ENCODE results near the gene PPARG. TPM values are rescaled to one million over a fixed set of nuclear protein-coding genes. Genes with fewer than 3 reads are reported as not detected.

The PPARG gene
- total and polyA plus RNA-seq, 4 donors, result 5.2 to 15.7 (median 7.0) TPM

GRCh38 chr3:12476238-12476897 is 187.5 kb downstream of the PPARG start:
- 63% methylated on average over 5 of the region's 5 CpGs for WGBS
- Histone ChIP-seq H3K36me3 (ENCODE audit: control insufficient read depth in 4 of 4, insufficient read depth in 3 of 4, low read depth in 1 of 4, low read length in 3 of 4) (no peaks in the 10 kb centered on the region), H3K9ac (ENCODE audit: low read depth in 1 of 2, low read length in 2 of 2) (no peak overlapping the region), H3K27ac (ENCODE audit: low read depth in 1 of 2, low read length in 2 of 2) (peak overlapping the region in 1 of 2 donors; percentile 10), H3K4me3 (ENCODE audit: low read depth in 1 of 3, low read length in 3 of 3) (no peak overlapping the region), H3K9me3 (ENCODE audit: control insufficient read depth in 4 of 4, low read length in 3 of 4) (no peaks in the 10 kb centered on the region), H3K4me1 (ENCODE audit: control insufficient read depth in 4 of 4, insufficient read depth in 4 of 4, low read length in 3 of 4) (peaks cover 2 to 13% (median 6%) of the 10 kb centered on the region in 4 donors), H3K27me3 (ENCODE audit: control insufficient read depth in 4 of 4, insufficient read depth in 4 of 4, low read length in 3 of 4) (no peaks in the 10 kb centered on the region)
- TF ChIP-seq CTCF (IDR thresholded peaks at IDR 0.05; ENCODE audit: low read depth, low read length, missing input control), result no peak
- peak in 1 of 2 donors; percentile 37 for TF ChIP-seq RAD21 (IDR thresholded peaks at IDR 0.05)
- no peak for DNase-seq (ENCODE audit: low spot score)

- Histone ChIP-seq H3K27ac (ENCODE audit: low read depth in 1 of 2, low read length in 2 of 2) (no peak overlapping the region), H3K9me3 (ENCODE audit: control insufficient read depth in 4 of 4, low read length in 3 of 4) (no peaks in the 10 kb centered on the region), H3K36me3 (ENCODE audit: control insufficient read depth in 4 of 4, insufficient read depth in 3 of 4, low read depth in 1 of 4, low read length in 3 of 4) (no peaks in the 10 kb centered on the region), H3K4me1 (ENCODE audit: control insufficient read depth in 4 of 4, insufficient read depth in 4 of 4, low read length in 3 of 4) (peaks cover 2 to 13% (median 6%) of the 10 kb centered on the region in 4 donors), H3K4me3 (ENCODE audit: low read depth in 1 of 3, low read length in 3 of 3) (no peak overlapping the region), H3K9ac (ENCODE audit: low read depth in 1 of 2, low read length in 2 of 2) (no peak overlapping the region), H3K27me3 (ENCODE audit: control insufficient read depth in 4 of 4, insufficient read depth in 4 of 4, low read length in 3 of 4) (no peaks in the 10 kb centered on the region)
- 87% methylated on average over 5 of the region's 5 CpGs for WGBS
- no peak for DNase-seq (ENCODE audit: low spot score)
- TF ChIP-seq REST (IDR thresholded peaks at IDR 0.05) (no peak), CTCF (IDR thresholded peaks at IDR 0.05; ENCODE audit: low read depth, low read length, missing input control) (no peak), TAF1 (conservative IDR thresholded peaks at IDR 0.05) (no peak), SP1 (IDR thresholded peaks at IDR 0.05) (no peak), ATF3 (IDR thresholded peaks at IDR 0.05) (no peak), FOXA1 (IDR thresholded peaks at IDR 0.05) (no peak), JUND (IDR thresholded peaks at IDR 0.05) (no peak), FOXA2 (IDR thresholded peaks at IDR 0.05) (no peak), GABPA (IDR thresholded peaks at IDR 0.05 in 1 of 2, conservative IDR thresholded peaks at IDR 0.05 in 1 of 2) (no peak), NR2F2 (IDR thresholded peaks at IDR 0.05) (no peak), RXRA (IDR thresholded peaks at IDR 0.05) (no peak), YY1 (IDR thresholded peaks at IDR 0.05) (no peak), HNF4A (conservative IDR thresholded peaks at IDR 0.05) (no peak), HNF4G (IDR thresholded peaks at IDR 0.05) (no peak), ZBTB33 (IDR thresholded peaks at IDR 0.05) (no peak)
These were observed 188.4 kb downstream of the PPARG start for GRCh38 chr3:12477256-12477655.
